Esophagus muscularis mucosa (tissue), 4 donors: ENCODE results near the gene SPATA31D1. TPM values are rescaled to one million over a fixed set of nuclear protein-coding genes. Genes with fewer than 3 reads are reported as not detected.

Experiments
- DNase-seq: peaks from one replicate; pipeline ENCODE4 v3.0.0-alpha.2; 2017; ENCODE audit errors: extremely low spot score
- H3K27ac ChIP-seq, 4 donors: fragments of 200-600 bp; sonication (generic); replicated peaks in 1 of 4; 1 replicate in 3 of 4; 2 replicates in 1 of 4; pipeline ENCODE4 v1.5.1; 2016 to 2019; ENCODE audit warnings: mild to moderate bottlenecking in 1 of 4
- H3K27me3 ChIP-seq, 4 donors: fragments of 200-600 bp; sonication (generic); one replicate each; pipeline versions ENCODE4 v1.5.1 to v1.6.0; 2016 to 2019
- H3K36me3 ChIP-seq, 4 donors: fragments of 200-600 bp; sonication (generic); one replicate each; pipeline ENCODE4 v1.5.1; 2016 to 2019
- H3K4me1 ChIP-seq, 4 donors: fragments of 200-600 bp; sonication (generic); one replicate each; pipeline ENCODE4 v1.5.1; 2016 to 2019
- H3K4me3 ChIP-seq, 4 donors: fragments of 200-600 bp; sonication (generic); 1 replicate in 2 of 4; 2 replicates in 2 of 4; pipeline ENCODE4 v1.5.1; 2016 to 2019; ENCODE audit warnings: mild to moderate bottlenecking in 4 of 4, moderate library complexity in 1 of 4
- H3K9me3 ChIP-seq, 4 donors: fragments of 200-600 bp; sonication (generic); 1 replicate in 3 of 4; 2 replicates in 1 of 4; pipeline ENCODE4 v1.5.1; 2016 to 2019
- CTCF ChIP-seq, 3 experiments: fragments of 200-600 bp in 2 of 3; fragments of 450-650 bp in 1 of 3; sonication (generic) in 2 of 3; IDR thresholded peaks; one replicate each; pipeline ENCODE4 v1.5.1; 2017 to 2019; ENCODE audit warnings: antibody characterized with exemption in 3 of 3, mild to moderate bottlenecking in 2 of 3, moderate library complexity in 1 of 3
- EP300 ChIP-seq: sonication (generic); formaldehyde crosslinking; IDR thresholded peaks from one replicate; pipeline ENCODE4 v1.6.1; 2017; ENCODE audit warnings: antibody characterized with exemption
- POLR2A ChIP-seq: fragments of 450-650 bp; IDR thresholded peaks from one replicate; pipeline ENCODE4 v1.6.1; 2017; ENCODE audit warnings: antibody characterized with exemption, moderate library complexity, mild to moderate bottlenecking, low read depth
- POLR2AphosphoS5 ChIP-seq, 2 donors: sonication (generic); formaldehyde crosslinking; IDR thresholded peaks; one replicate each; pipeline ENCODE4 v1.6.1; 2017; ENCODE audit warnings: antibody characterized with exemption in 2 of 2
- WGBS: methylation state at CpG from one replicate; pipeline ENCODE4 v1.1.5; 2018; 5-methylcytosine and 5-hydroxymethylcytosine counted together
- intact Hi-C: fragments of 100-400 bp; cut with DNase I; formaldehyde crosslinking; loops from one replicate; pipeline ENCODE4 v1.15.1; 2023
- total RNA-seq, 4 donors: library from RNA; depleted of rRNA; stranded (reverse); fragments of >200 nt; gene quantifications; one replicate each; pipeline versions ENCODE4 v1.1.0 to v1.2.1, GENCODE V29; 2016

SPATA31D1 gene
- total RNA-seq, 4 donors from 2014 or later, result not detected

DNA sequence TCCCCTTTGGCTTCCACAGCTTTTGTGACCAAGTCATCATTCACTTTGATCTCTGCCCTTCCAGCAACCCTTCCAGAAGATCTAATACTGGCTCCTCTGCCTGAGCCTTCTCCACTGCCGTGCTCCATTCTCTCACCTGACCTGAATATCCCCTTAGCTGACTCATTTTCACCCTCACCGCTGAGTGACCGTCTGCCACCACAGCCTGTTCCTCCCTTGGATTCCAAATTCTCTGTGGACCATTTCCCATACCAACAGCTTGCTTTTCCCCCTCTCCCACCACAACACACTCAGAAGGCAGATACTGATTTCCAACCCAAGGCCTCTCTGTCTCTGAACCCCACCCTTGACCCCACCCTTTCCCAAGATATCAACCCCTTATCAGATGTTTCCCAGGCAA, 20.5 kb upstream of the SPATA31D1 start:
- Histone ChIP-seq H3K36me3 (no peaks in the 10 kb centered on the region), H3K9me3 (no peaks in the 10 kb centered on the region), H3K27me3 (no peaks in the 10 kb centered on the region), H3K4me1 (no peaks in the 10 kb centered on the region), H3K4me3 (no peak overlapping the region), H3K27ac (no peak overlapping the region)
- TF ChIP-seq POLR2AphosphoS5 (IDR thresholded peaks at IDR 0.05) (no peak), CTCF (IDR thresholded peaks at IDR 0.05) (no peak), POLR2A (no peak), EP300 (no peak)
- no peak for DNase-seq
- WGBS, result 93% methylated on average over 3 of the region's 3 CpGs
- intact Hi-C loops, result no loop called here

GRCh38 chr9:81969971-81970370, 18.6 kb upstream of the SPATA31D1 start:
- Histone ChIP-seq H3K36me3 (no peaks in the 10 kb centered on the region), H3K4me1 (no peaks in the 10 kb centered on the region), H3K9me3 (peaks cover 0 to 5% (median 0%) of the 10 kb centered on the region in 4 donors), H3K27ac (no peak overlapping the region), H3K4me3 (no peak overlapping the region), H3K27me3 (no peaks in the 10 kb centered on the region)
- DNase-seq, result no peak
- intact Hi-C loops, result no loop called here
- TF ChIP-seq EP300, result no peak
- no peak for TF ChIP-seq POLR2A
- TF ChIP-seq CTCF (IDR thresholded peaks at IDR 0.05), result no peak
- no peak for TF ChIP-seq POLR2AphosphoS5 (IDR thresholded peaks at IDR 0.05)

GRCh38 chr9:81971727-81972126, 16.8 kb upstream of the SPATA31D1 start:
- Histone ChIP-seq H3K27me3 (no peaks in the 10 kb centered on the region), H3K27ac (no peak overlapping the region), H3K36me3 (no peaks in the 10 kb centered on the region), H3K9me3 (peaks cover 0 to 5% (median 0%) of the 10 kb centered on the region in 4 donors), H3K4me1 (no peaks in the 10 kb centered on the region), H3K4me3 (no peak overlapping the region)
- intact Hi-C loops, result no loop called here
- no peak for TF ChIP-seq EP300
- no peak for TF ChIP-seq CTCF (IDR thresholded peaks at IDR 0.05)
- no peak for DNase-seq

- Histone ChIP-seq H3K9me3 (peaks cover 0 to 5% (median 0%) of the 10 kb centered on the region in 4 donors), H3K4me3 (no peak overlapping the region), H3K4me1 (no peaks in the 10 kb centered on the region), H3K27ac (no peak overlapping the region), H3K27me3 (no peaks in the 10 kb centered on the region), H3K36me3 (no peaks in the 10 kb centered on the region)
- intact Hi-C loops, result no loop called here
- no peak for DNase-seq
- 76% methylated on average over 5 of the region's 5 CpGs for WGBS
- TF ChIP-seq POLR2AphosphoS5 (IDR thresholded peaks at IDR 0.05) (no peak), POLR2A (no peak), EP300 (no peak), CTCF (IDR thresholded peaks at IDR 0.05) (no peak)
These were observed 13.8 kb upstream of the SPATA31D1 start for GRCh38 chr9:81974764-81975163.

GRCh38 chr9:81976351-81976750, 12.2 kb upstream of the SPATA31D1 start:
- DNase-seq, result no peak
- intact Hi-C loops, result no loop called here
- Histone ChIP-seq H3K36me3 (no peaks in the 10 kb centered on the region), H3K9me3 (peaks cover 0 to 5% (median 0%) of the 10 kb centered on the region in 4 donors), H3K4me3 (no peak overlapping the region), H3K27me3 (no peaks in the 10 kb centered on the region), H3K27ac (no peak overlapping the region), H3K4me1 (no peaks in the 10 kb centered on the region)
- TF ChIP-seq POLR2A, result no peak
- TF ChIP-seq EP300, result no peak
- TF ChIP-seq POLR2AphosphoS5 (IDR thresholded peaks at IDR 0.05), result no peak
- TF ChIP-seq CTCF (IDR thresholded peaks at IDR 0.05), result no peak
- 96% methylated on average over 11 of the region's 11 CpGs for WGBS
